OCI-LY7 (cell line): Measurements from ENCODE around the gene DPF3.

Experiments used
- EZH2phosphoT487 ChIP-seq: fragments of 200-600 bp; sonication (generic); IDR thresholded peaks from 2 replicates; pipeline ENCODE4 v1.6.1; 2018; ENCODE audit warnings: low read depth, borderline replicate concordance, mild to moderate bottlenecking, mixed run types, antibody characterized with exemption, low read length, moderate library complexity, mixed read lengths
- TF ChIP-seq, protein P1 (sequence below): fragments of 200-600 bp; sonication (generic); conservative IDR thresholded peaks from 2 replicates; pipeline ENCODE4 v1.5.1; 2014; ENCODE audit warnings: mild to moderate bottlenecking, antibody characterized with exemption, low read length, moderate library complexity, mixed read lengths

DNA sequence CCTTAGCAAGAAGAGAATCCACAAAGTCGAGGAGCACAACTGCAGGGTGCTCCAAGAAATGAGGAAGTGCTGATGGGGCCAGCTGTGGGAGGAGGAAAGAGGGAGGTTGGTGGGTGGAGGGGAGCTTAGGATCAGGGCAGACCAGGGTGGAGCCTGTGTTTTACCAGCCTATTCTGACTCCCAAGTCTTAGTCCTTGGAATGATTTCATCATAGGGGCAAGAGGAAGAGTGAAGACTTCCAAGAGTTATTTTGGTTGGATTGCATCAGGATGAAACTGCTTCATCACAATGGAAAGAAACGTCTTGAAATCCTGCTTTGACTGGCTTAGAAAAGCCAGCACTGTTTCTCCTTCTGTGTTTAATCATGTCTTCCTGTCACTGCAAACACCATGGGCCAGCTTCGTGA lies 194.0 kb downstream of the DPF3 start:
- TF ChIP-seq, protein P1, sequence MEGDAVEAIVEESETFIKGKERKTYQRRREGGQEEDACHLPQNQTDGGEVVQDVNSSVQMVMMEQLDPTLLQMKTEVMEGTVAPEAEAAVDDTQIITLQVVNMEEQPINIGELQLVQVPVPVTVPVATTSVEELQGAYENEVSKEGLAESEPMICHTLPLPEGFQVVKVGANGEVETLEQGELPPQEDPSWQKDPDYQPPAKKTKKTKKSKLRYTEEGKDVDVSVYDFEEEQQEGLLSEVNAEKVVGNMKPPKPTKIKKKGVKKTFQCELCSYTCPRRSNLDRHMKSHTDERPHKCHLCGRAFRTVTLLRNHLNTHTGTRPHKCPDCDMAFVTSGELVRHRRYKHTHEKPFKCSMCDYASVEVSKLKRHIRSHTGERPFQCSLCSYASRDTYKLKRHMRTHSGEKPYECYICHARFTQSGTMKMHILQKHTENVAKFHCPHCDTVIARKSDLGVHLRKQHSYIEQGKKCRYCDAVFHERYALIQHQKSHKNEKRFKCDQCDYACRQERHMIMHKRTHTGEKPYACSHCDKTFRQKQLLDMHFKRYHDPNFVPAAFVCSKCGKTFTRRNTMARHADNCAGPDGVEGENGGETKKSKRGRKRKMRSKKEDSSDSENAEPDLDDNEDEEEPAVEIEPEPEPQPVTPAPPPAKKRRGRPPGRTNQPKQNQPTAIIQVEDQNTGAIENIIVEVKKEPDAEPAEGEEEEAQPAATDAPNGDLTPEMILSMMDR: no peak
- no peak for TF ChIP-seq EZH2phosphoT487
